GM19351 (cell line): ENCODE measurements around the gene SLC38A3.
"Not testable (repeated sequence)": the region's sequence is repeated elsewhere in the genome, so short reads cannot be mapped to it uniquely, and the experiment has no call there.

Experiments used
- ATAC-seq: cut with Tn5 transposase; IDR thresholded peaks from one replicate; pipeline ENCODE4 v1.9.1; 2021; ENCODE audit warnings: mild to moderate bottlenecking, moderate library complexity; ENCODE audit not compliant: unreplicated experiment

SLC38A3 gene

GRCh38 chr3:50208677-50209344 lies 3.7 kb downstream of the SLC38A3 start:
- no peak for ATAC-seq

- no peak for ATAC-seq
Observed at GRCh38 chr3:50210176-50210509, 5.1 kb downstream of the SLC38A3 start.

GRCh38 chr3:50210510-50211367 lies 5.7 kb downstream of the SLC38A3 start:
- no peak for ATAC-seq

- not testable (repeated sequence) for ATAC-seq
Observed at GRCh38 chr3:50211368-50211717, 6.3 kb downstream of the SLC38A3 start.

GRCh38 chr3:50211930-50212329 lies 6.9 kb downstream of the SLC38A3 start:
- ATAC-seq, result no peak

- no peak for ATAC-seq
Observed at GRCh38 chr3:50212502-50212901, 7.4 kb downstream of the SLC38A3 start.

GRCh38 chr3:50212971-50213370 lies 7.9 kb downstream of the SLC38A3 start:
- no peak for ATAC-seq

GRCh38 chr3:50213373-50213772 lies 8.3 kb downstream of the SLC38A3 start:
- no peak for ATAC-seq

- no peak for ATAC-seq
Observed at GRCh38 chr3:50214824-50215223, 9.8 kb downstream of the SLC38A3 start.

- ATAC-seq, result no peak
Observed at GRCh38 chr3:50215529-50215928, 10.5 kb downstream of the SLC38A3 start.

GRCh38 chr3:50217681-50218080 lies 12.6 kb downstream of the SLC38A3 start:
- no peak for ATAC-seq

- no peak for ATAC-seq
Observed at GRCh38 chr3:50218448-50218847, 13.4 kb downstream of the SLC38A3 start.

- no peak for ATAC-seq
Observed at GRCh38 chr3:50219285-50219684, 14.2 kb downstream of the SLC38A3 start.

GRCh38 chr3:50220109-50220508 lies 15.0 kb downstream of the SLC38A3 start:
- no peak for ATAC-seq

- no peak for ATAC-seq
Observed at GRCh38 chr3:50221051-50221410, 16.0 kb downstream of the SLC38A3 start.

- ATAC-seq, result no peak
Observed at GRCh38 chr3:50221411-50222168, 16.5 kb downstream of the SLC38A3 start.

GRCh38 chr3:50222169-50222528 lies 17.1 kb downstream of the SLC38A3 start:
- no peak for ATAC-seq

GRCh38 chr3:50224639-50225038 lies 19.6 kb downstream of the SLC38A3 start:
- no peak for ATAC-seq

GRCh38 chr3:50226888-50227389 lies 21.9 kb downstream of the SLC38A3 start:
- ATAC-seq, result no peak

GRCh38 chr3:50227390-50228183 lies 22.5 kb downstream of the SLC38A3 start:
- ATAC-seq, result peak; percentile 84

- ATAC-seq, result not testable (repeated sequence)
Observed at GRCh38 chr3:50228184-50228763, 23.2 kb downstream of the SLC38A3 start.
